GM18507 (cell line): ENCODE measurements around the gene ANKRD16.
"Not testable (repeated sequence)": the region's sequence is repeated elsewhere in the genome, so short reads cannot be mapped to it uniquely, and the experiment has no call there.

ENCODE experiments used
- DNase-seq: peaks from one replicate; pipeline ENCODE4 v3.0.0; 2011; ENCODE audit warnings: low read depth; ENCODE audit not compliant: insufficient read length; ENCODE audit errors: extremely low spot score
- FAIRE-seq: peaks from 2 replicates; lab custom pipeline; 2011; peaks lifted over from hg19 to GRCh38; lab: Jason Lieb, UNC

The ANKRD16 gene

GRCh38 chr10:5887641-5888040, 2.1 kb downstream of the ANKRD16 start:
- FAIRE-seq (no peak), DNase-seq (no peak)

GRCh38 chr10:5887029-5887428, 2.7 kb downstream of the ANKRD16 start:
- DNase-seq (no peak), FAIRE-seq (no peak)

GRCh38 chr10:5885619-5886018, 4.1 kb downstream of the ANKRD16 start:
- DNase-seq (no peak), FAIRE-seq (no peak)

GRCh38 chr10:5882961-5883360, 6.7 kb downstream of the ANKRD16 start:
- FAIRE-seq (no peak), DNase-seq (no peak)

GRCh38 chr10:5877041-5877440, 12.7 kb downstream of the ANKRD16 start:
- DNase-seq, FAIRE-seq: not testable (repeated sequence)

GRCh38 chr10:5876181-5876768, 13.4 kb downstream of the ANKRD16 start:
- DNase-seq: no peak
- no peak for FAIRE-seq

GRCh38 chr10:5873515-5873995, 16.1 kb downstream of the ANKRD16 start:
- DNase-seq (no peak), FAIRE-seq (peak; percentile 89)

GRCh38 chr10:5871596-5871995, 18.1 kb downstream of the ANKRD16 start:
- no peak for DNase-seq
- FAIRE-seq: no peak

GRCh38 chr10:5869156-5869555, 20.5 kb downstream of the ANKRD16 start:
- DNase-seq (no peak), FAIRE-seq (no peak)

GRCh38 chr10:5868383-5868782, 21.3 kb downstream of the ANKRD16 start:
- not testable (repeated sequence) for FAIRE-seq, DNase-seq

- not testable (repeated sequence) for DNase-seq, FAIRE-seq
These were observed 22.5 kb downstream of the ANKRD16 start for GRCh38 chr10:5867091-5867615.

GRCh38 chr10:5866451-5867081, 23.1 kb downstream of the ANKRD16 start:
- FAIRE-seq, DNase-seq: not testable (repeated sequence)

GRCh38 chr10:5862981-5863685, 26.6 kb downstream of the ANKRD16 start:
- not testable (repeated sequence) for FAIRE-seq, DNase-seq

GRCh38 chr10:5862360-5862961, 27.2 kb downstream of the ANKRD16 start:
- DNase-seq (peak; percentile 78), FAIRE-seq (peak; percentile 97)

- DNase-seq (no peak), FAIRE-seq (no peak)
These were observed 29.6 kb downstream of the ANKRD16 start for GRCh38 chr10:5860066-5860465.

- DNase-seq (no peak), FAIRE-seq (no peak)
These were observed 30.9 kb downstream of the ANKRD16 start for GRCh38 chr10:5858811-5859210.

GRCh38 chr10:5856701-5857004, 33.0 kb downstream of the ANKRD16 start:
- FAIRE-seq (no peak), DNase-seq (no peak)

- FAIRE-seq (no peak), DNase-seq (no peak)
These were observed 33.6 kb downstream of the ANKRD16 start for GRCh38 chr10:5855979-5856700.

GRCh38 chr10:5854131-5854475, 35.6 kb downstream of the ANKRD16 start:
- DNase-seq (no peak), FAIRE-seq (no peak)

- DNase-seq, FAIRE-seq: not testable (repeated sequence)
These were observed 43.0 kb downstream of the ANKRD16 start for GRCh38 chr10:5846667-5847066.
